Renal cortical epithelial cell (primary cell): ENCODE results near the gene UNC50. TPM values are rescaled to one million over a fixed set of nuclear protein-coding genes. Genes with fewer than 3 reads are reported as not detected.
A peak's percentile ranks its signal among the peaks of the same experiment; 100 is the strongest.
"Not testable (repeated sequence)": the region's sequence is repeated elsewhere in the genome, so short reads cannot be mapped to it uniquely, and the experiment has no call there.

Experiments used
- DNase-seq: peaks from one replicate; pipeline ENCODE4 v3.0.0-alpha.2; 2011; ENCODE audit warnings: low read depth
- total RNA-seq: library from RNA; depleted of rRNA; stranded (reverse); fragments of >200 nt; gene quantifications from 2 replicates; pipeline ENCODE4 v1.2.3, GENCODE V29; 2014

UNC50 gene
- total RNA-seq, 1 donor from 2014 or later = 68.1 TPM

GRCh38 chr2:98576666-98577312 lies 31.6 kb upstream of the UNC50 start:
- no peak for DNase-seq

- DNase-seq = no peak
These were observed 31.1 kb upstream of the UNC50 start for GRCh38 chr2:98577313-98577712.

GRCh38 chr2:98578231-98578630 lies 30.2 kb upstream of the UNC50 start:
- DNase-seq = no peak

GRCh38 chr2:98579926-98580325 lies 28.5 kb upstream of the UNC50 start:
- DNase-seq = no peak

GRCh38 chr2:98580656-98581284 lies 27.6 kb upstream of the UNC50 start:
- DNase-seq = no peak

- no peak for DNase-seq
These were observed 25.9 kb upstream of the UNC50 start for GRCh38 chr2:98582523-98582922.

- DNase-seq = no peak
These were observed 25.1 kb upstream of the UNC50 start for GRCh38 chr2:98583276-98583675.

GRCh38 chr2:98583816-98584618 lies 24.4 kb upstream of the UNC50 start:
- DNase-seq = no peak

GRCh38 chr2:98585386-98585785 lies 23.0 kb upstream of the UNC50 start:
- DNase-seq = no peak

- no peak for DNase-seq
These were observed 21.7 kb upstream of the UNC50 start for GRCh38 chr2:98586551-98587140.

GRCh38 chr2:98588880-98589431 lies 19.4 kb upstream of the UNC50 start:
- no peak for DNase-seq

GRCh38 chr2:98589489-98589888 lies 18.9 kb upstream of the UNC50 start:
- DNase-seq = no peak

- no peak for DNase-seq
These were observed 15.8 kb upstream of the UNC50 start for GRCh38 chr2:98592565-98592964.

- not testable (repeated sequence) for DNase-seq
These were observed 13.7 kb upstream of the UNC50 start for GRCh38 chr2:98594665-98595064.

- DNase-seq = no peak
These were observed 9.5 kb upstream of the UNC50 start for GRCh38 chr2:98598781-98599428.

- peak; percentile 49 for DNase-seq
These were observed 6.8 kb upstream of the UNC50 start for GRCh38 chr2:98601532-98602132.

- DNase-seq = no peak
These were observed 3.8 kb upstream of the UNC50 start for GRCh38 chr2:98604547-98604946.

GRCh38 chr2:98605076-98605475 lies 3.3 kb upstream of the UNC50 start:
- DNase-seq = no peak

- DNase-seq = no peak
These were observed 2.0 kb upstream of the UNC50 start for GRCh38 chr2:98606431-98606830.

- DNase-seq = no peak
These were observed 1.3 kb upstream of the UNC50 start for GRCh38 chr2:98607104-98607503.

GRCh38 chr2:98607741-98608115 lies 661 bp upstream of the UNC50 start:
- DNase-seq = peak; percentile 26
